Nephron (organoid): Measurements from ENCODE around the gene CDX2.
A peak's percentile ranks its signal among the peaks of the same experiment; 100 is the strongest.

Experiments
- H3K27ac Mint-ChIP-seq, 3 experiments: 2 replicates each; pipeline ENCODE4 v1.8.0; 2020; ENCODE audit warnings: mixed read lengths in 3 of 3, mild to moderate bottlenecking in 2 of 3, moderate library complexity in 1 of 3
- H3K27me3 Mint-ChIP-seq: 2 replicates; pipeline ENCODE4 v1.8.0; 2021; ENCODE audit warnings: low read depth, mild to moderate bottlenecking, moderate library complexity, mixed read lengths
- H3K36me3 Mint-ChIP-seq: 2 replicates; pipeline ENCODE4 v1.8.0; 2020; ENCODE audit warnings: low read depth, mixed read lengths
- H3K4me1 Mint-ChIP-seq: 2 replicates; pipeline ENCODE4 v1.8.0; 2020; ENCODE audit warnings: mixed read lengths
- H3K4me3 Mint-ChIP-seq, 3 experiments: 2 replicates each; pipeline ENCODE4 v1.8.0; 2020; ENCODE audit warnings: mild to moderate bottlenecking in 3 of 3, mixed read lengths in 3 of 3, moderate library complexity in 2 of 3
- H3K9me3 Mint-ChIP-seq: 2 replicates; pipeline ENCODE4 v1.8.0; 2020; ENCODE audit warnings: mixed read lengths
- CTCF ChIP-seq, 3 experiments: fragments of 200-600 bp; sonication (generic); IDR thresholded peaks; one replicate each; pipeline ENCODE4 v1.5.0; 2021; ENCODE audit warnings: antibody characterized with exemption in 3 of 3; ENCODE audit not compliant: unreplicated experiment in 3 of 3

The CDX2 gene

GRCh38 chr13:27961227-27962085 is 7.7 kb downstream of the CDX2 start:
- Mint-ChIP-seq H3K4me3 (peak overlapping the region; percentile 41 to 52 (median 48)), H3K27me3 (peaks cover 100% of the 10 kb centered on the region), H3K4me1 (no peaks in the 10 kb centered on the region), H3K27ac (no peak overlapping the region), H3K9me3 (no peaks in the 10 kb centered on the region), H3K36me3 (no peaks in the 10 kb centered on the region)
- no peak for TF ChIP-seq CTCF (IDR thresholded peaks at IDR 0.05; ENCODE audit: unreplicated experiment in 3 of 3)

DNA sequence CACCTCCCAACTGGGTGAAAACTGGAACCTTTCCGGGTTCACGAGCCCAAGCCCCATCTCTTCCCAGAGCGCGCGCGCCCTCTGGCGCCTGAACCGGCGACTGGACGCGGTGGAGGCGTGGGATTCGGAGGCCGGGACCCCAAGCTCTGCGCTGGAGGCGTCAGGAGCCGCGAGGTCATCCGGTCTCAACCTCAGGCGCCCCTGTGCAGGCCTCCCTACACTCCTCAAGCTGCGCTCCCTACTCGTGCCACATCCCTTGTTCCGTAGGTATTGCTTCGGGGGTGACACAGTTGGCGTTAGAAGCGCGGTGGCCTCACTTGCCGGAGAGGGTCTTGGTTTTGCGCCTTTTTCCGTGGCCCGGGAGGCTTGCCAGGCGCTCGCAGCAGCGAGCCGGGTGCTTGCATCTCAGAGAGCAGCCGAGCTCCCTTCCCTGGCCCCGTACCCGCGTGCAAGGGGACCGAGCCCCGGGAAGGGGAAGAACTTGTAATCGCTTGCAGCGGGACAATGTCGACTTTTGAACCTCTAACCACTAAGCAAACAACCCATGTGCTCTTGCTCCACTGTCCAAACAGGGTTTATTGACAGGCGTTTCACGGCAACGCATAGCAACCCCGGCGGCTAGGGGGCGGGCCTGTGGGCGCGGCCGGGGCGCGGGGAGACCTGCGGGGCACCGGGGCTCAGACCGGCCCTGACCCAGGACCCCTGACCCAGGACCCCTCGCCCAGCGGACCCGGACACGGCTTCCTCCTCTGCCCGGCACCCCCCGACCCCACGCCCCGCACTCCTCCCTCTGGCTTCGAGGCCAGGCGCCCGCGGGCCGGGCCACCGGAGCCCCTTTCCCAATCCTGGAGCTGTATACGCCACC is 8.5 kb downstream of the CDX2 start:
- peaks cover 100% of the 10 kb centered on the region for H3K27me3 Mint-ChIP-seq
- H3K9me3 Mint-ChIP-seq = no peaks in the 10 kb centered on the region
- H3K4me1 Mint-ChIP-seq = no peaks in the 10 kb centered on the region
- no peak overlapping the region for H3K27ac Mint-ChIP-seq
- H3K4me3 Mint-ChIP-seq = peak overlapping the region; percentile 35 to 48 (median 41)
- no peaks in the 10 kb centered on the region for H3K36me3 Mint-ChIP-seq
- TF ChIP-seq CTCF (IDR thresholded peaks at IDR 0.05; ENCODE audit: unreplicated experiment in 3 of 3) = peak; percentile 22 to 52 (median 32)

- Mint-ChIP-seq H3K27ac (no peak overlapping the region), H3K9me3 (no peaks in the 10 kb centered on the region), H3K36me3 (no peaks in the 10 kb centered on the region), H3K4me1 (no peaks in the 10 kb centered on the region), H3K27me3 (peaks cover 100% of the 10 kb centered on the region), H3K4me3 (peak overlapping the region in 2 of 3 experiments; percentile 22 to 32)
- TF ChIP-seq CTCF (IDR thresholded peaks at IDR 0.05; ENCODE audit: unreplicated experiment in 3 of 3) = no peak
These were observed 9.1 kb downstream of the CDX2 start for GRCh38 chr13:27959976-27960361.

DNA sequence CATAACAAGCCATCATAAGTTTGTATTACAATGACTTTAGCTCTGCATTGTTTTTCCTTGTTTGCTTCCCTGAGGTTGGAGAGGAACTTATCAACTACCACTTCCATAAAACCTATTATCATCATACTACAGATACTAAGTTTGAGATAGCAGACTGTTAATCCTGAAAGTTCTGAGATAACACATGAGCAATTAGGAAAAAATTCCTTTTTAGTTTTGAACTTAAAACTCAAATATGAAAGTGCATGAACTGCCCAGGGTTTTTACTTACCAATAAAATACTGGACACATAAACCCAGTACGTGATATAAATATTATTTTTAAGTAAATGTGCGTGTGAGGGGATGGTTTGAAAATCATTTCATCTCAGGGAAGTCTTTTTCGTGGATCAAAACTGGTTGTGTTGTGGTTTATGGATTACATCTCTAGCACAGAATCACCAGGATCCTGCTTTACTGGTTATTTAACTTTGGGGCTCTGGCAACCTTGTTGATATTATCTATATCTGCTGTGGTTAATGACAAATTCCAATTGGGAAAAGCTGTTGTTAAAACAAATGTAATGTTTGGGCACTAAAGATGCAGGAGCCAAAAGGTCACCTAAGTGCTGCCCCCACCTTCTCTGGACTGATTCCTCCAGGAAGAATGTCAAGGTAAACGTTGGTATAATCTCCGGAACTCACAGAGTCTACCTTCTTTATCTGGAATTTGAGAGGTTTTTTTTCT is 12.4 kb downstream of the CDX2 start:
- H3K4me1 Mint-ChIP-seq = no peaks in the 10 kb centered on the region
- no peak overlapping the region for H3K4me3 Mint-ChIP-seq
- H3K27me3 Mint-ChIP-seq = peaks cover 99% of the 10 kb centered on the region
- H3K27ac Mint-ChIP-seq = no peak overlapping the region
- H3K9me3 Mint-ChIP-seq = no peaks in the 10 kb centered on the region
- no peak for TF ChIP-seq CTCF (IDR thresholded peaks at IDR 0.05; ENCODE audit: unreplicated experiment in 3 of 3)
- H3K36me3 Mint-ChIP-seq = no peaks in the 10 kb centered on the region

DNA sequence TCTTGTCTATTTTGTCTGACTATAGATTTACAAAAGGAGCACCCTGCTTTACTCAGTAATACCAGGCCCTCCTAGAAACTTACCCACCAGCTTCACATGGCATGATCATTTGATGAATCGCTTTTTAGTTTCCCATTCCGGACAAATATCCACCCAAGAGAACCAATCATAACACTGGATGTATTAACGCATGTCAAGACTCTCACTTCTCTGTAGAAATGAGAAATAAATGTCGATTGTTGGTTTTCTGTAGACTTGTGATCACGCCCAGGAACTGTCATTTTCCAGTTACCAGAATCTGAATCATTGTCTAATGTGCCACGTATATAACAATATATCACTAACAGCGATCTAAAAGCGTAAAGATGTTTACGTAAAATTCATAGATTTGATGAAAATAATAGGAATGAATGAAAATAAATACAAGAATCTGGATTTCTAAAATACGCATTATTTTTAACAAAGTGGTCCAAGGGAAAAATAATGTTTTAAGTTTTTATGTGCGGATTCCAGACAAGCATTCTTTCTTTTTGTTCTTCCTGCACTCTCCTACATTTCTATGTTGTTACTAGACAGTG is 14.0 kb downstream of the CDX2 start:
- TF ChIP-seq CTCF (IDR thresholded peaks at IDR 0.05; ENCODE audit: unreplicated experiment in 3 of 3) = no peak
- H3K9me3 Mint-ChIP-seq = peaks cover under 1% of the 10 kb centered on the region
- H3K27ac Mint-ChIP-seq = no peak overlapping the region
- peaks cover 99% of the 10 kb centered on the region for H3K27me3 Mint-ChIP-seq
- H3K4me1 Mint-ChIP-seq = no peaks in the 10 kb centered on the region
- no peaks in the 10 kb centered on the region for H3K36me3 Mint-ChIP-seq
- peak overlapping the region in 1 of 3 experiments; percentile 60 for H3K4me3 Mint-ChIP-seq
